GM19468 (cell line): ENCODE data around the gene SMIM24.

Source experiments
- ATAC-seq: cut with Tn5 transposase; IDR thresholded peaks from one replicate; pipeline ENCODE4 v1.9.1; 2021; ENCODE audit warnings: mild to moderate bottlenecking, moderate library complexity, moderate number of reproducible peaks; ENCODE audit not compliant: unreplicated experiment; ENCODE audit errors: extremely low read depth

SMIM24 gene

GRCh38 chr19:3476830-3477229 lies 3.5 kb downstream of the SMIM24 start:
- ATAC-seq: no peak

- no peak for ATAC-seq
Observed at GRCh38 chr19:3475449-3475848, 4.9 kb downstream of the SMIM24 start.

- ATAC-seq: no peak
Observed at GRCh38 chr19:3474614-3475013, 5.7 kb downstream of the SMIM24 start.

GRCh38 chr19:3474010-3474409 lies 6.3 kb downstream of the SMIM24 start:
- ATAC-seq: no peak

GRCh38 chr19:3471954-3472655 lies 8.2 kb downstream of the SMIM24 start:
- ATAC-seq: no peak

- ATAC-seq: no peak
Observed at GRCh38 chr19:3470500-3471128, 9.7 kb downstream of the SMIM24 start.

GRCh38 chr19:3469638-3470499 lies 10.5 kb downstream of the SMIM24 start:
- ATAC-seq: no peak

GRCh38 chr19:3468211-3468610 lies 12.1 kb downstream of the SMIM24 start:
- no peak for ATAC-seq

GRCh38 chr19:3467437-3468198 lies 12.7 kb downstream of the SMIM24 start:
- no peak for ATAC-seq

- no peak for ATAC-seq
Observed at GRCh38 chr19:3466635-3467034, 13.7 kb downstream of the SMIM24 start.

GRCh38 chr19:3465552-3465951 lies 14.8 kb downstream of the SMIM24 start:
- ATAC-seq: no peak

- ATAC-seq: no peak
Observed at GRCh38 chr19:3464587-3465235, 15.6 kb downstream of the SMIM24 start.

- no peak for ATAC-seq
Observed at GRCh38 chr19:3463714-3464586, 16.4 kb downstream of the SMIM24 start.

- no peak for ATAC-seq
Observed at GRCh38 chr19:3462991-3463713, 17.2 kb downstream of the SMIM24 start.

GRCh38 chr19:3459965-3460582 lies 20.3 kb downstream of the SMIM24 start:
- no peak for ATAC-seq

GRCh38 chr19:3459089-3459881 lies 21.0 kb downstream of the SMIM24 start:
- ATAC-seq: no peak
